K562 (cell line): ENCODE data around the gene ADAM19. TPM values are rescaled to one million over a fixed set of nuclear protein-coding genes. Genes with fewer than 3 reads are reported as not detected.

ENCODE experiments used
- ATAC-seq: fragments of 200-7000 bp; cut with Tn5 transposase; 3 replicates; pipeline ENCODE4 v1.9.1; 2020; ENCODE audit warnings: moderate library complexity
- BruUV-seq: library from RNA; stranded (reverse); fragments of 400-500 nt; replicated peaks from 2 replicates; lab custom pipeline; 2021; lab: Mats Ljungman, UMichigan
- CTCF ChIA-PET: fragments of 300-600 bp; formaldehyde crosslinking; extraction: SDS; loops from one replicate; lab custom pipeline; 2021; ENCODE audit warnings: low intra/inter-chr PET ratio; lab: Yijun Ruan, JAX
- POLR2A ChIA-PET: fragments of 300-600, 350-650 bp; sonication (Branson Sonifier 250); formaldehyde crosslinking; extraction: SDS; loops from one replicate; lab custom pipeline; 2021; ENCODE audit warnings: antibody characterized with exemption, inconsistent platforms; lab: Yijun Ruan, JAX
- DNase-seq, 4 experiments: peaks; one replicate each; pipeline versions ENCODE4 v3.0.0 to v3.0.0-alpha.2; 2011 to 2018; ENCODE audit warnings: low spot score in 3 of 4, mixed read lengths in 3 of 4; ENCODE audit errors: extremely low read depth in 1 of 4
- FAIRE-seq: peaks from 2 replicates; lab custom pipeline; 2011; peaks lifted over from hg19 to GRCh38; lab: Jason Lieb, UNC
- H2AFZ ChIP-seq: 2 replicates; pipeline ENCODE4 v1.6.0; 2011; ENCODE audit warnings: low read depth, low read length, control low read depth, inconsistent platforms
- H3K27ac ChIP-seq: fragments of 200-600 bp; 3 replicates; pipeline ENCODE4 v1.8.0; 2011; ENCODE audit warnings: low read depth, mild to moderate bottlenecking, control low read depth, inconsistent platforms, low read length, moderate library complexity, mixed read lengths; ENCODE audit errors: extremely low read depth
- H3K27me3 ChIP-seq, 2 experiments: fragments of 300-600 bp in 1 of 2; 2 replicates in 1 of 2; 3 replicates in 1 of 2; pipeline versions ENCODE4 v1.6.0 to v1.8.0; 2011; ENCODE audit warnings: inconsistent platforms in 2 of 2, low read length in 2 of 2, mild to moderate bottlenecking in 1 of 2, mixed read lengths in 1 of 2, moderate library complexity in 1 of 2; ENCODE audit not compliant: control insufficient read depth in 2 of 2, insufficient read depth in 2 of 2
- H3K36me3 ChIP-seq: fragments of 300-600 bp; 3 replicates; pipeline ENCODE4 v1.8.0; 2011; ENCODE audit warnings: mild to moderate bottlenecking, low read length, inconsistent platforms; ENCODE audit not compliant: control insufficient read depth, insufficient read depth
- H3K4me1 ChIP-seq, 2 experiments: fragments of 200-600 bp in 1 of 2; replicated peaks in 1 of 2; 2 replicates in 1 of 2; 3 replicates in 1 of 2; pipeline versions ENCODE4 v1.5.1 to v1.8.0; 2011; ENCODE audit warnings: inconsistent platforms in 2 of 2, low read length in 2 of 2, mild to moderate bottlenecking in 1 of 2, mixed read lengths in 1 of 2, moderate library complexity in 1 of 2; ENCODE audit not compliant: control insufficient read depth in 2 of 2, insufficient read depth in 2 of 2
- H3K4me2 ChIP-seq: 2 replicates; pipeline ENCODE4 v1.6.1; 2011; ENCODE audit warnings: low read length, control low read depth, inconsistent platforms, mixed read lengths; ENCODE audit not compliant: insufficient read depth
- H3K4me3 ChIP-seq: fragments of 200-600 bp; sonication (generic), shearing (Covaris generic); 2 replicates; pipeline ENCODE4 v1.5.1; 2016; ENCODE audit warnings: control low read depth, inconsistent platforms
- H3K79me2 ChIP-seq: fragments of 200-600 bp; 3 replicates; pipeline ENCODE4 v1.8.0; 2011; ENCODE audit warnings: low read length, inconsistent platforms; ENCODE audit not compliant: control insufficient read depth, insufficient read depth
- H3K9ac ChIP-seq, 2 experiments: 2 replicates each; pipeline versions ENCODE4 v1.6.0 to v1.6.1; 2011; ENCODE audit warnings: low read depth in 2 of 2, low read length in 2 of 2, control low read depth in 1 of 2, inconsistent platforms in 1 of 2, mild to moderate bottlenecking in 1 of 2, mixed read lengths in 1 of 2; ENCODE audit not compliant: insufficient read depth in 1 of 2
- H3K9me1 ChIP-seq: one replicate; pipeline ENCODE4 v1.6.0; 2011; ENCODE audit warnings: inconsistent platforms, mild to moderate bottlenecking, low read length, moderate library complexity; ENCODE audit not compliant: control insufficient read depth, insufficient read depth
- H3K9me3 ChIP-seq: replicated peaks from 2 replicates; pipeline ENCODE4 v1.5.1; 2011; ENCODE audit warnings: low read depth, low read length, inconsistent platforms; ENCODE audit not compliant: control insufficient read depth, insufficient read depth
- H4K20me1 ChIP-seq: replicated peaks from 2 replicates; pipeline ENCODE4 v1.6.1; 2011; ENCODE audit warnings: low read length, inconsistent platforms, mixed read lengths; ENCODE audit not compliant: control insufficient read depth, insufficient read depth
- ARID2 ChIP-seq: fragments of 450-650 bp; IDR thresholded peaks from 2 replicates; pipeline ENCODE4 v1.6.1; 2017; ENCODE audit warnings: antibody characterized with exemption, mild to moderate bottlenecking
- ATF7 ChIP-seq: fragments of 450-650 bp; IDR thresholded peaks from 2 replicates; pipeline ENCODE4 v1.7.1; 2014; ENCODE audit warnings: mild to moderate bottlenecking, moderate library complexity
- BCOR ChIP-seq: fragments of 450-650 bp; IDR thresholded peaks from 2 replicates; pipeline ENCODE4 v1.6.1; 2016
- CEBPG ChIP-seq, 3 experiments: fragments of 200-800 bp in 1 of 3; sonication (Bioruptor generic) in 1 of 3; sonication (generic) in 1 of 3; formaldehyde crosslinking in 1 of 3; IDR thresholded peaks in 2 of 3; conservative IDR thresholded peaks in 1 of 3; 2 replicates each; pipeline versions ENCODE4 v1.6.1 to v1.8.0; 2016 to 2022; ENCODE audit warnings: missing compliant biosample characterization in 2 of 3, missing genetic modification characterization in 2 of 3, mild to moderate bottlenecking in 1 of 3, missing genetic modification reagents in 1 of 3
- CREBBP ChIP-seq: IDR thresholded peaks from one replicate; pipeline ENCODE4 v1.6.1; 2012; ENCODE audit warnings: low read depth, mild to moderate bottlenecking, control low read depth, inconsistent platforms, low read length
- DPF2 ChIP-seq: fragments of 450-650 bp; IDR thresholded peaks from 2 replicates; pipeline ENCODE4 v1.6.1; 2016
- FOS ChIP-seq: IDR thresholded peaks from 3 replicates; pipeline ENCODE4 v1.6.1; 2011; ENCODE audit not compliant: insufficient read length; ENCODE audit errors: extremely low read depth
- FOSL1 ChIP-seq: fragments of 200-800 bp; sonication (Bioruptor generic); conservative IDR thresholded peaks from 2 replicates; pipeline ENCODE4 v1.6.1; 2016; ENCODE audit warnings: missing genetic modification characterization, missing compliant biosample characterization
- JUN ChIP-seq, 2 experiments: sonication (generic) in 1 of 2; formaldehyde crosslinking in 1 of 2; IDR thresholded peaks; 2 replicates each; pipeline versions ENCODE4 v1.6.1 to v1.8.0; 2012 to 2022; ENCODE audit warnings: borderline replicate concordance in 2 of 2, mild to moderate bottlenecking in 2 of 2, improper control_type of control experiment in 1 of 2, low read depth in 1 of 2, low read length in 1 of 2, missing genetic modification reagents in 1 of 2
- JUNB ChIP-seq: fragments of 450-650 bp; formaldehyde crosslinking; conservative IDR thresholded peaks from 2 replicates; pipeline ENCODE4 v1.4.0; 2020; ENCODE audit warnings: mild to moderate bottlenecking
- MAFK ChIP-seq: IDR thresholded peaks from 2 replicates; pipeline ENCODE4 v1.6.1; 2011; ENCODE audit warnings: low read length, improper control_type of control experiment
- MTF1 ChIP-seq: fragments of 250-450 bp; sonication (Bioruptor Pico); IDR thresholded peaks from 2 replicates; pipeline ENCODE4 v1.9.0; 2021; ENCODE audit warnings: moderate library complexity, mild to moderate bottlenecking, inconsistent platforms, borderline replicate concordance
- NFE2L1 ChIP-seq: fragments of 450-650 bp; IDR thresholded peaks from 2 replicates; pipeline ENCODE4 v1.6.1; 2016; ENCODE audit warnings: missing genetic modification characterization, low read depth, mild to moderate bottlenecking, missing compliant biosample characterization, moderate library complexity, borderline replicate concordance
- SMARCA5 ChIP-seq: fragments of 450-650 bp; IDR thresholded peaks from 2 replicates; pipeline ENCODE4 v1.6.1; 2016
- SMARCC2 ChIP-seq: fragments of 450-650 bp; IDR thresholded peaks from 2 replicates; pipeline ENCODE4 v1.6.1; 2017; ENCODE audit warnings: antibody characterized with exemption, moderate library complexity, mild to moderate bottlenecking, low read depth
- STAT5B ChIP-seq: fragments of 250-450 bp; sonication (Bioruptor Pico); IDR thresholded peaks from 2 replicates; pipeline ENCODE4 v1.8.0; 2021; ENCODE audit warnings: mild to moderate bottlenecking, inconsistent platforms
- WGBS: fragments of 100-300 bp; shearing (Covaris generic); methylation state at CpG from one replicate; pipeline ENCODE4 v1.1.6; 2016; ENCODE audit warnings: low coverage, mixed read lengths; ENCODE audit not compliant: insufficient coverage; ENCODE audit errors: missing lambda C conversion rate; 5-methylcytosine and 5-hydroxymethylcytosine counted together
- in situ Hi-C: fragments of 300-500 bp; cut with MboI; formaldehyde crosslinking; loops from 4 replicates; pipeline ENCODE4 v1.15.0; 2018; ENCODE audit warnings: inconsistent platforms, mixed read lengths
- intact Hi-C: fragments of 100-400 bp; cut with micrococcal nuclease; formaldehyde crosslinking; loops from 2 replicates; pipeline ENCODE4 v1.14.2; 2022
- polyA plus RNA-seq, 8 experiments: library from polyadenylated mRNA; depleted of rRNA in 4 of 8; stranded (reverse) in 5 of 8; unstranded in 3 of 8; fragments of >200 nt; fragmentation: Nextera tagmentation in 2 of 8; fragmentation: Illumina TruSeq in 1 of 8; extraction: Ambion mirVana in 2 of 8; extraction: Trizol in 1 of 8; gene quantifications; 2 replicates each; pipeline versions ENCODE4 v1.2.1 to v1.2.3, GENCODE V29; 2011 to 2014; ENCODE audit warnings: inconsistent platforms in 1 of 8, missing spikeins in 1 of 8
- total RNA-seq, 7 experiments: library from RNA; depleted of rRNA in 6 of 7; stranded (reverse); fragments of >200 nt in 6 of 7; fragmentation: Illumina TruSeq in 2 of 7; extraction: Trizol in 2 of 7; gene quantifications; 2 replicates each; pipeline versions ENCODE4 v1.2.1 to v1.2.3, GENCODE V29; 2011 to 2021; ENCODE audit warnings: low replicate concordance in 1 of 7
- TF ChIP-seq, protein P1 (sequence below): sonication (generic); formaldehyde crosslinking; IDR thresholded peaks from 2 replicates; pipeline ENCODE4 v1.4.0; 2020; ENCODE audit warnings: mild to moderate bottlenecking, missing genetic modification reagents
- TF ChIP-seq, protein P2 (sequence below), 2 experiments: fragments of 450-650 bp in 1 of 2; sonication (generic) in 1 of 2; formaldehyde crosslinking in 1 of 2; IDR thresholded peaks in 1 of 2; conservative IDR thresholded peaks in 1 of 2; 2 replicates each; pipeline versions ENCODE4 v1.6.1 to v1.8.1; 2016 to 2023; ENCODE audit warnings: mild to moderate bottlenecking in 2 of 2, moderate library complexity in 2 of 2, inconsistent platforms in 1 of 2, missing genetic modification reagents in 1 of 2

The ADAM19 gene
- total and polyA plus RNA-seq, 9 of the 15 experiments (the other 6 are each of a cell fraction or from before 2014, with no cell fraction given), result 0.11 to 1.1 (median 0.43) TPM

DNA sequence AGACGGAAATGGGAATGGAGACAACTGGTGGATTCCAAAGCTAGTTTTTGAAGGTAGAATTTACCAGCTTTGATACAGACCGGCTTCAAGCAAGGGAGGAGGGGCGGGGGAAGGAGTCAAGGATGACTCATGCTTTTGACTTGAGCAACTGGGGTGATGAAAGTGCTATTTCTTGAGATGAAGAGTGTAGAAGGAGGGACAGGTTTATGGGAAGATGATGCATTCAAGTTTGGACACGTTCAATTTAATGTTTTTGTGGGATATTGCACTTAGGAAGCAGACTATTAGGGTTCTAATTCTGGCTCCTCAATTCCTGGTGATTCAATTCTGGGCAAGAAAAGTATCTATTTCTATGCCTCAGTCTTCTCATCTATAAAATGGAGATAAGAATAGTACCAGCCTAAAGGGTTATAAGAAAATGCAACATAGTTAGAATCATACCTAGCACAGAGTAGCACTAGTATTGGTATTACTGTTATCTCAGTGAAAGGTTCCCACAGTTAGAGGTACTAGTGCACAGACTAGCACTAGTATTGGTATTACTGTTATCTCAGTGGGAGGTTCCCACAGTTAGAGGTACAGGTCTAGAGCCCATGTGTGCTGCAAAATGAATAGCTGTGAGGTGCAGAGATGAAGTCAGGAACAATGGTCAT is 110.9 kb downstream of the ADAM19 start:
- ChIA-PET CTCF (no interaction called here), POLR2A (no interaction called here)
- in situ Hi-C loops (no loop called here), intact Hi-C loops (no loop called here)
- Histone ChIP-seq H4K20me1 (no peaks in the 10 kb centered on the region; the same call in 1 of the 2 replicates), H3K9ac (no peak overlapping the region), H3K27ac (no peak overlapping the region), H3K9me3 (no peaks in the 10 kb centered on the region), H3K36me3 (no peaks in the 10 kb centered on the region), H3K79me2 (no peaks in the 10 kb centered on the region), H3K4me3 (no peak overlapping the region), H2AFZ (peak overlapping the region; percentile 22; the same call in 1 of the 2 replicates), H3K4me1 (peaks cover 5 to 7% of the 10 kb centered on the region in 2 experiments; a peak in 3 of 5 replicates), H3K9me1 (no peaks in the 10 kb centered on the region), H3K4me2 (peak overlapping the region; percentile 38; the same call in 1 of the 2 replicates), H3K27me3 (peaks cover 8 to 21% of the 10 kb centered on the region in 2 experiments; a peak in 2 of 5 replicates)
- 0% methylated on average over 4 of the region's 4 CpGs for WGBS
- ATAC-seq (peak; percentile 95), DNase-seq (peak; percentile 48 to 56 (median 54)), FAIRE-seq (peak; percentile 78)
- no TSS peak for BruUV-seq
- TF ChIP-seq FOSL1 (tag) (peak; percentile 97), SMARCC2 (0 out of 2 replicates have a peak, but pooled peaks have one; percentile 58), DPF2 (peak; percentile 89), JUNB (CRISPR knock-in tag) (peak; percentile 87), ATF7 (peak; percentile 49; the same call in 1 of the 2 replicates), FOS (peak; percentile 50), NFE2L1 (peak; percentile 54; the same call in 1 of the 2 replicates), MTF1 (CRISPR knock-in tag) (no peak), SMARCA5 (peak; percentile 72; the same call in 1 of the 2 replicates), CEBPG (CRISPR knock-in tag; IDR thresholded peaks at IDR 0.05) (peak; percentile 75), CEBPG (tag; conservative IDR thresholded peaks at IDR 0.05 in 1 of 2, IDR thresholded peaks at IDR 0.05 in 1 of 2) (peak; percentile 94 to 96), ARID2 (no peak), MAFK (peak; percentile 67), JUN (IDR thresholded peaks at IDR 0.05; ENCODE audit: borderline replicate concordance, low read depth, low read length) (peak; percentile 96), JUN (CRISPR knock-in tag; IDR thresholded peaks at IDR 0.05; ENCODE audit: borderline replicate concordance) (no peak), BCOR (peak; percentile 90), CREBBP (no peak), STAT5B (CRISPR knock-in tag) (no peak)
- TF ChIP-seq, protein P1, sequence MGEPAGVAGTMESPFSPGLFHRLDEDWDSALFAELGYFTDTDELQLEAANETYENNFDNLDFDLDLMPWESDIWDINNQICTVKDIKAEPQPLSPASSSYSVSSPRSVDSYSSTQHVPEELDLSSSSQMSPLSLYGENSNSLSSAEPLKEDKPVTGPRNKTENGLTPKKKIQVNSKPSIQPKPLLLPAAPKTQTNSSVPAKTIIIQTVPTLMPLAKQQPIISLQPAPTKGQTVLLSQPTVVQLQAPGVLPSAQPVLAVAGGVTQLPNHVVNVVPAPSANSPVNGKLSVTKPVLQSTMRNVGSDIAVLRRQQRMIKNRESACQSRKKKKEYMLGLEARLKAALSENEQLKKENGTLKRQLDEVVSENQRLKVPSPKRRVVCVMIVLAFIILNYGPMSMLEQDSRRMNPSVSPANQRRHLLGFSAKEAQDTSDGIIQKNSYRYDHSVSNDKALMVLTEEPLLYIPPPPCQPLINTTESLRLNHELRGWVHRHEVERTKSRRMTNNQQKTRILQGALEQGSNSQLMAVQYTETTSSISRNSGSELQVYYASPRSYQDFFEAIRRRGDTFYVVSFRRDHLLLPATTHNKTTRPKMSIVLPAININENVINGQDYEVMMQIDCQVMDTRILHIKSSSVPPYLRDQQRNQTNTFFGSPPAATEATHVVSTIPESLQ (CRISPR knock-in tag), result no peak
- TF ChIP-seq, protein P2, sequence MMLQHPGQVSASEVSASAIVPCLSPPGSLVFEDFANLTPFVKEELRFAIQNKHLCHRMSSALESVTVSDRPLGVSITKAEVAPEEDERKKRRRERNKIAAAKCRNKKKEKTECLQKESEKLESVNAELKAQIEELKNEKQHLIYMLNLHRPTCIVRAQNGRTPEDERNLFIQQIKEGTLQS (IDR thresholded peaks at IDR 0.05), result peak; percentile 99
- TF ChIP-seq, protein P2 (CRISPR knock-in tag; conservative IDR thresholded peaks at IDR 0.05), result peak; percentile 68; the same call in 1 of the 2 replicates
